ENCODE results near the gene RNF144B.

DNA sequence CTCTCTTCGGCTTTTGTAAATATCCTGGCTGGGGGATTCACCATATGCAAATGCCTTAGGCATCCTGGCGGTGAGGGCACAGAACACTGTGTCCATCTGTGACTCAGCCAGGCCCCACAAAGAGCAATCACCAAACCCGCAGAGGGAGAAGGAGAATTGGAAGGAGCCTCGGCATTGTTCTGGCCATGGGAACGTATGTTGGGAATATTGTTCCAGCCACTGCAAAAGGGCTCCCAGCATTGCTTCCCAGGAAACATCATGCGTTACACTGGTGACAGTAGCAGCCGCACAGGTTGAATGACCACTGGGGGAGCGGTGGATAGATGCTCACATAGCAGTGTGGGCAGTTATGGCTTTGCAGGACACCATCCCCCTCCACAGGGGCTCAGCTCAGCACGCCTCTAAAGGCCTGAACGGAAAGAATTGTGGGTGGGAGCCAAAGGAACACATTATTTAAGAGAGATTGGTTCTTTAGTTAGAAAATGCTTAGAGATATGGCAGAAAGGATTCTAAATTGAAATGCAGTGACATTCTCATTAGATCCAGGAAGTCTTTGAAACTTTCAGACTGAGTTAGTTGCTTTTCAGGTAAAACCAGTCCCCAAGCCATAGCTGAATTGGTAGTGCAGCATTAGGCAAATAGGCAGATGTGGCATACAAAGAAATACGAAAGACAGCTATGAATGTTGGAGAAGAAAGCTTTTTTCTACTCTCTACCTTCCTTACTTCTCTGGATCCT is 104.3 kb downstream of the RNF144B start:
- TF ChIP-seq RORB (CRISPR knock-in tag; IDR thresholded peaks at IDR 0.05) = no peak
- no peak for TF ChIP-seq CTCF (IDR thresholded peaks at IDR 0.05)
- no peak for TF ChIP-seq FOXP1 (CRISPR knock-in tag; IDR thresholded peaks at IDR 0.05; ENCODE audit: borderline replicate concordance)
- no peak for TF ChIP-seq TCF7 (CRISPR knock-in tag; IDR thresholded peaks at IDR 0.05; ENCODE audit: low read depth)
- TF ChIP-seq TEAD1 (CRISPR knock-in tag; IDR thresholded peaks at IDR 0.05) = no peak
- TF ChIP-seq ZNF263 (CRISPR knock-in tag; IDR thresholded peaks at IDR 0.05; ENCODE audit: low read depth) = no peak
- TF ChIP-seq FOXJ3 (CRISPR knock-in tag; IDR thresholded peaks at IDR 0.05; ENCODE audit: borderline replicate concordance) = no peak
- TF ChIP-seq OVOL2 (CRISPR knock-in tag; IDR thresholded peaks at IDR 0.05; ENCODE audit: borderline replicate concordance) = no peak
- TF ChIP-seq ZNF317 (CRISPR knock-in tag; IDR thresholded peaks at IDR 0.05; ENCODE audit: borderline replicate concordance, low read depth) = no peak
- TF ChIP-seq, protein P1, sequence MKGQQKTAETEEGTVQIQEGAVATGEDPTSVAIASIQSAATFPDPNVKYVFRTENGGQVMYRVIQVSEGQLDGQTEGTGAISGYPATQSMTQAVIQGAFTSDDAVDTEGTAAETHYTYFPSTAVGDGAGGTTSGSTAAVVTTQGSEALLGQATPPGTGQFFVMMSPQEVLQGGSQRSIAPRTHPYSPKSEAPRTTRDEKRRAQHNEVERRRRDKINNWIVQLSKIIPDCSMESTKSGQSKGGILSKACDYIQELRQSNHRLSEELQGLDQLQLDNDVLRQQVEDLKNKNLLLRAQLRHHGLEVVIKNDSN (CRISPR knock-in tag; IDR thresholded peaks at IDR 0.05) = no peak
- TF ChIP-seq SP1 (CRISPR knock-in tag; conservative IDR thresholded peaks at IDR 0.05) = no peak
- no peak for TF ChIP-seq ARID4B (CRISPR knock-in tag; IDR thresholded peaks at IDR 0.05; ENCODE audit: borderline replicate concordance)
- no peak for TF ChIP-seq ETV6 (CRISPR knock-in tag; IDR thresholded peaks at IDR 0.05)
- TF ChIP-seq CREB1 (CRISPR knock-in tag; IDR thresholded peaks at IDR 0.05) = no peak

Measured in WTC11 (cell line).